CD4-positive, CD25-positive, alpha-beta regulatory T cell (primary cell): ENCODE data around the gene ATP2B2. TPM values are rescaled to one million over a fixed set of nuclear protein-coding genes. Genes with fewer than 3 reads are reported as not detected.
A peak's percentile ranks its signal among the peaks of the same experiment; 100 is the strongest.

Source experiments
- ATAC-seq, 2 donors: fragments of 150-1000 bp; cut with Tn5 transposase; one replicate each; pipeline ENCODE4 v1.10.0; 2021; ENCODE audit warnings: low read depth in 2 of 2, moderate number of reproducible peaks in 2 of 2, moderate library complexity in 1 of 2
- DNase-seq, 3 donors: peaks; one replicate each; pipeline versions ENCODE4 v3.0.0 to v3.0.0-alpha.2; 2012 to 2022; ENCODE audit warnings: mixed read lengths in 1 of 3
- H3K27ac ChIP-seq: one replicate; pipeline ENCODE4 v1.7.0; 2013; ENCODE audit warnings: mild to moderate bottlenecking, low read length; ENCODE audit not compliant: insufficient read depth, poor library complexity, severe bottlenecking
- H3K27me3 ChIP-seq: one replicate; pipeline ENCODE4 v1.7.0; 2013; ENCODE audit warnings: low read length; ENCODE audit not compliant: control insufficient read depth, insufficient read depth
- H3K36me3 ChIP-seq: one replicate; pipeline ENCODE4 v1.7.0; 2013; ENCODE audit warnings: mild to moderate bottlenecking, low read length, moderate library complexity; ENCODE audit not compliant: control insufficient read depth, insufficient read depth
- H3K4me1 ChIP-seq: 2 replicates; pipeline ENCODE4 v1.7.0; 2013; ENCODE audit warnings: mild to moderate bottlenecking, low read length; ENCODE audit not compliant: insufficient read depth, control insufficient read depth, poor library complexity, severe bottlenecking
- H3K4me3 ChIP-seq: one replicate; pipeline ENCODE4 v1.7.0; 2013; ENCODE audit warnings: low read depth, mild to moderate bottlenecking, low read length, moderate library complexity
- H3K9me3 ChIP-seq, 2 experiments: 1 replicate in 1 of 2; 2 replicates in 1 of 2; pipeline ENCODE4 v1.7.0; 2013; ENCODE audit warnings: low read length in 2 of 2, mild to moderate bottlenecking in 1 of 2, moderate library complexity in 1 of 2; ENCODE audit not compliant: control insufficient read depth in 2 of 2
- H3K27ac Mint-ChIP-seq, 3 donors: one replicate each; pipeline ENCODE4 v1.8.0; 2020 to 2022; ENCODE audit warnings: mild to moderate bottlenecking in 3 of 3, mixed read lengths in 3 of 3, moderate library complexity in 2 of 3
- H3K27me3 Mint-ChIP-seq: one replicate; pipeline ENCODE4 v1.8.0; 2022; ENCODE audit warnings: mild to moderate bottlenecking, mixed read lengths
- H3K36me3 Mint-ChIP-seq: one replicate; pipeline ENCODE4 v1.8.0; 2020; ENCODE audit warnings: mixed read lengths
- H3K4me1 Mint-ChIP-seq, 4 donors: one replicate each; pipeline ENCODE4 v1.8.0; 2020 to 2022; ENCODE audit warnings: mixed read lengths in 4 of 4, mild to moderate bottlenecking in 1 of 4
- H3K4me3 Mint-ChIP-seq, 4 donors: one replicate each; pipeline ENCODE4 v1.8.0; 2020 to 2022; ENCODE audit warnings: mild to moderate bottlenecking in 4 of 4, mixed read lengths in 4 of 4, moderate library complexity in 3 of 4
- H3K9me3 Mint-ChIP-seq, 7 donors: one replicate each; pipeline ENCODE4 v1.8.0; 2020 to 2022; ENCODE audit warnings: mixed read lengths in 7 of 7, mild to moderate bottlenecking in 3 of 7, moderate library complexity in 2 of 7
- polyA plus RNA-seq, 4 donors: library from polyadenylated mRNA; unstranded; fragments of 300-500 nt; fragmentation: Illumina TruSeq; gene quantifications; one replicate each; pipeline ENCODE4 v1.2.3, GENCODE V29; 2021
- total RNA-seq: library from RNA; stranded (reverse); gene quantifications from one replicate; pipeline ENCODE4 v1.2.3, GENCODE V29; 2022

ATP2B2 gene
- total and polyA plus RNA-seq, 5 donors from 2014 or later, result 0.13 TPM; not detected in 4

- H3K4me3 Mint-ChIP-seq, result no peak overlapping the region
- H3K27me3 ChIP-seq, result no peaks in the 10 kb centered on the region
- DNase-seq (no peak), ATAC-seq (no peak)
- peaks cover 8 to 38% (median 17%) of the 10 kb centered on the region in 4 donors for H3K4me1 Mint-ChIP-seq
- H3K27ac ChIP-seq, result no peak overlapping the region
- H3K9me3 ChIP-seq, result no peaks in the 10 kb centered on the region
- H3K36me3 ChIP-seq, result no peaks in the 10 kb centered on the region
- no peak overlapping the region for H3K4me3 ChIP-seq
- H3K27ac Mint-ChIP-seq, result peak overlapping the region in 1 of 3 donors; percentile 13
- peaks cover 17% of the 10 kb centered on the region for H3K4me1 ChIP-seq
- peaks cover 9% of the 10 kb centered on the region for H3K27me3 Mint-ChIP-seq
- H3K36me3 Mint-ChIP-seq, result no peaks in the 10 kb centered on the region
- peaks cover 0 to 2% (median 0%) of the 10 kb centered on the region in 7 donors for H3K9me3 Mint-ChIP-seq
Measured at GRCh38 chr3:10550705-10551104, 45.3 kb upstream of the ATP2B2 start.

DNA sequence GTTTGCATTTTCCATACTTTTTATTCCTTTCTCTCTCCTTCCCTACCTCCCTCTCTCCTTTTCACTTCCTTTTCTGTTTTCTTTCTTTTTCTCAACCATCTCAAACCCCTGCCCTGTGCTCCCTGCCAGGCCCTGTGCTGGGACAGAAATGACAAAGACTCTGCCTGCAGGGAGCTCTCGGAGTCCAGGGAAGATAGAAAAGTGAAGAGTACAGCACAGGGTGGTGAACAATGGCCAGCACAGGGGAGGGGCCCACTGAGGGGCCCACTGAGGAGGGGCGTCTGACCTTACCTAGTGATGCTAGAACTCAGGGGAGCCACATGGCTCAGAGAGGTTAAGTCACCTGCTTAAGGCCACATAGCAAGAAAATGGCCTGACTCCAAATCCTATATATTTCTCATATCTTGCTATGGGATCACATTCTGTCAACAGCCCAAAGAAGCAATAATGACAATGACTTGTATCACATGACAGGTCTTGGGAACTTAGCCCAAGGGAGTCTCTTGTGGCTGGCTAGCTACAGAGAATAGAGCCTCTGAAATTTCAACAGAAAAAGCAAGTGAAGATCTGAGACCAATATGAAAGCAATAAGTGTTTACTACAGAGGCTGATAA lies 44.3 kb upstream of the ATP2B2 start:
- no peak overlapping the region for H3K4me3 Mint-ChIP-seq
- DNase-seq, result no peak

DNA sequence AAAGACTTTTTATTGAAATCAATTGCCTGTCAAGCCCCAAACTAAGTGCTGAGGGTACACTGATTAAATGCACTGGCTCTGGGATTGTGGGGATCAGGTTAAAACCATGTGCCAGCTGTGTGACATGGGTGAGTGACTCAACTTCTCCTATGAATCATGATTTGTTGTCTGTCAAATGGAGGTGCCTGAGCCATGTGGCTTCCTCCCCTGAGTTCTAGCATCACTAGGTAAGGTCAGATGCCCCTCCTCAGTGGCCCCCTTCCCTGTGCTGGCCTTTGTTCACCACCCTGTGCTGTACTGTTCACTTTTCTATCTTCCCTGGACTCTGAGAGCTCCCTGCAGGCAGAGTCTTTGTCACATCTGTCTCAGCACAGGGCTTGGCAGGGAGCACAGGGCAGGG lies 43.6 kb upstream of the ATP2B2 start:
- Histone ChIP-seq H3K9me3 (no peaks in the 10 kb centered on the region), H3K4me1 (peaks cover 17% of the 10 kb centered on the region), H3K36me3 (no peaks in the 10 kb centered on the region), H3K4me3 (no peak overlapping the region), H3K27me3 (no peaks in the 10 kb centered on the region), H3K27ac (no peak overlapping the region)
- H3K36me3 Mint-ChIP-seq, result no peaks in the 10 kb centered on the region
- ATAC-seq, result peak in 1 of 2 donors; percentile 31
- no peak overlapping the region for H3K27ac Mint-ChIP-seq
- no peak overlapping the region for H3K4me3 Mint-ChIP-seq
- peaks cover 8 to 38% (median 17%) of the 10 kb centered on the region in 4 donors for H3K4me1 Mint-ChIP-seq
- peak in 1 of 3 donors; percentile 9 for DNase-seq
- H3K9me3 Mint-ChIP-seq, result peaks cover 0 to 2% (median 0%) of the 10 kb centered on the region in 7 donors
- peaks cover 9% of the 10 kb centered on the region for H3K27me3 Mint-ChIP-seq

More for the DNA sequence above, 44.3 kb upstream of the ATP2B2 start:
- Mint-ChIP-seq H3K36me3 (no peaks in the 10 kb centered on the region), H3K27me3 (peaks cover 9% of the 10 kb centered on the region), H3K27ac (no peak overlapping the region), H3K9me3 (peaks cover 0 to 2% (median 0%) of the 10 kb centered on the region in 7 donors), H3K4me1 (peaks cover 8 to 38% (median 17%) of the 10 kb centered on the region in 4 donors)
- Histone ChIP-seq H3K36me3 (no peaks in the 10 kb centered on the region), H3K9me3 (no peaks in the 10 kb centered on the region), H3K4me1 (peaks cover 17% of the 10 kb centered on the region), H3K4me3 (no peak overlapping the region), H3K27me3 (no peaks in the 10 kb centered on the region), H3K27ac (no peak overlapping the region)
- ATAC-seq, result no peak

GRCh38 chr3:10547841-10548783 lies 42.7 kb upstream of the ATP2B2 start:
- H3K9me3 Mint-ChIP-seq, result peaks cover 0 to 3% (median 2%) of the 10 kb centered on the region in 7 donors

DNA sequence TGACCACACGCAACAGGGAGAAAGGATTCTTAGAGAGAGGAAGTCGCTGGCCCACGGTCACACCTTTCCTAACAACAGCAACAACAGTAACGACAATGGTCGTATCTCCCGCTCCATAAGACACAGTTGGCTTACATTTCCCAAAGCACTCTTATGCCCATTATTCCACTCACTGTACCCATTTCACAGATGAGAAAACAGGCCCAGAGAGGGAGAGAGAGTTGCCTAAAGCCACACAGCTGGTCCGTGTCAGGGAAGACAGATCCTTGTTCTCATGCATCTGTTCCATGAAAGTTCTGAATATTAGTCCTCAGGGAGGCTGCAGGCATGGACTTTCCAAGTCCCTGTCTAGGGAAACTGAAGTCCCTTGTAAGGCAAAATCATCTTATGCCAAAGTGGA lies 42.0 kb upstream of the ATP2B2 start:
- Mint-ChIP-seq H3K9me3 (peaks cover 0 to 10% (median 2%) of the 10 kb centered on the region in 7 donors), H3K4me3 (no peak overlapping the region), H3K27me3 (peaks cover 9% of the 10 kb centered on the region), H3K27ac (no peak overlapping the region), H3K36me3 (no peaks in the 10 kb centered on the region), H3K4me1 (peaks cover 3 to 34% (median 10%) of the 10 kb centered on the region in 4 donors)
- Histone ChIP-seq H3K4me1 (peaks cover 9% of the 10 kb centered on the region), H3K27ac (no peak overlapping the region), H3K36me3 (no peaks in the 10 kb centered on the region), H3K9me3 (peaks cover 5 to 6% of the 10 kb centered on the region in 2 experiments), H3K27me3 (no peaks in the 10 kb centered on the region), H3K4me3 (no peak overlapping the region)
- no peak for DNase-seq
- ATAC-seq, result no peak

More at GRCh38 chr3:10547841-10548783, 42.7 kb upstream of the ATP2B2 start:
- H3K4me1 Mint-ChIP-seq, result peaks cover 8 to 38% (median 16%) of the 10 kb centered on the region in 4 donors
- Histone ChIP-seq H3K4me3 (no peak overlapping the region), H3K9me3 (peaks cover 1 to 2% of the 10 kb centered on the region in 2 experiments), H3K27ac (no peak overlapping the region), H3K4me1 (peaks cover 16% of the 10 kb centered on the region), H3K27me3 (no peaks in the 10 kb centered on the region), H3K36me3 (no peaks in the 10 kb centered on the region)
- no peak overlapping the region for H3K4me3 Mint-ChIP-seq
- DNase-seq (no peak), ATAC-seq (no peak)
- no peak overlapping the region for H3K27ac Mint-ChIP-seq
- no peaks in the 10 kb centered on the region for H3K36me3 Mint-ChIP-seq
- H3K27me3 Mint-ChIP-seq, result peaks cover 9% of the 10 kb centered on the region

DNA sequence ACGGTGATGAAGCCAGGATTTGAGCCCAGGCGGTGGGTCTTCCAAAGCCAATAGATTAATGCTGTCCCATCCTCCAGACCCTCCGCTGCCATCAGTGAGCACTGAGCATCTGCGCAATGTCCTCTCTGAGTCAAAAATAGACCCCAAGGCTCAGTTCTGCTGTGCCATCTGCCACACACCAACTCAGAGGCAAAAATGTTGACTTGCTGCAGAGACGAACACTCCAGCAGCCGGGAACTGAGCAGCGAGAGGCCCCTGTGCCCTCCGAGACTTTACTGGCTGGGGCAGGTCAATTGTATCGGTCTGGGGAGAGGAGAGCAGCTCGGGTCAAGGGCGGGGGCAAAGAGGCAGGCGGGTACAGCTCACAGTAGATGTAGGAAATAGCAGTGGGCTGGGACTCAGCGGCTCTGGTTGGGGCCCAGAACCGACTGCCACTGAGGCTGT lies 41.5 kb upstream of the ATP2B2 start:
- DNase-seq (no peak), ATAC-seq (no peak)
- Histone ChIP-seq H3K27me3 (no peaks in the 10 kb centered on the region), H3K9me3 (peaks cover 6 to 8% of the 10 kb centered on the region in 2 experiments), H3K27ac (no peak overlapping the region), H3K36me3 (no peaks in the 10 kb centered on the region), H3K4me1 (peaks cover 3% of the 10 kb centered on the region), H3K4me3 (no peak overlapping the region)
- H3K4me3 Mint-ChIP-seq, result no peak overlapping the region
- no peaks in the 10 kb centered on the region for H3K36me3 Mint-ChIP-seq
- peaks cover 9% of the 10 kb centered on the region for H3K27me3 Mint-ChIP-seq
- peaks cover 0 to 28% (median 5%) of the 10 kb centered on the region in 4 donors for H3K4me1 Mint-ChIP-seq
- peak overlapping the region in 1 of 3 donors; percentile 16 for H3K27ac Mint-ChIP-seq
- peaks cover 0 to 14% (median 3%) of the 10 kb centered on the region in 7 donors for H3K9me3 Mint-ChIP-seq

- DNase-seq (no peak), ATAC-seq (no peak)
- H3K36me3 ChIP-seq, result no peaks in the 10 kb centered on the region
- peaks cover 6 to 8% of the 10 kb centered on the region in 2 experiments for H3K9me3 ChIP-seq
- H3K36me3 Mint-ChIP-seq, result no peaks in the 10 kb centered on the region
- H3K4me1 Mint-ChIP-seq, result peaks cover 0 to 22% (median 1%) of the 10 kb centered on the region in 4 donors
- H3K27me3 ChIP-seq, result no peaks in the 10 kb centered on the region
- H3K27ac Mint-ChIP-seq, result peak overlapping the region in 1 of 3 donors; percentile 16
- peaks cover 0 to 18% (median 8%) of the 10 kb centered on the region in 7 donors for H3K9me3 Mint-ChIP-seq
- peaks cover 14% of the 10 kb centered on the region for H3K27me3 Mint-ChIP-seq
- no peak overlapping the region for H3K27ac ChIP-seq
- no peak overlapping the region for H3K4me3 ChIP-seq
- no peaks in the 10 kb centered on the region for H3K4me1 ChIP-seq
- no peak overlapping the region for H3K4me3 Mint-ChIP-seq
Measured at GRCh38 chr3:10546181-10546624, 40.8 kb upstream of the ATP2B2 start.
